NCI-H1092 (cell line): ENCODE data around the gene NBPF19.
"Not testable (repeated sequence)": the region's sequence is repeated elsewhere in the genome, so short reads cannot be mapped to it uniquely, and the experiment has no call there.

Experiments used
- DNase-seq: peaks from one replicate; lab custom pipeline; 2025; lab: John Stamatoyannopoulos, UW

NBPF19 gene, protein sequence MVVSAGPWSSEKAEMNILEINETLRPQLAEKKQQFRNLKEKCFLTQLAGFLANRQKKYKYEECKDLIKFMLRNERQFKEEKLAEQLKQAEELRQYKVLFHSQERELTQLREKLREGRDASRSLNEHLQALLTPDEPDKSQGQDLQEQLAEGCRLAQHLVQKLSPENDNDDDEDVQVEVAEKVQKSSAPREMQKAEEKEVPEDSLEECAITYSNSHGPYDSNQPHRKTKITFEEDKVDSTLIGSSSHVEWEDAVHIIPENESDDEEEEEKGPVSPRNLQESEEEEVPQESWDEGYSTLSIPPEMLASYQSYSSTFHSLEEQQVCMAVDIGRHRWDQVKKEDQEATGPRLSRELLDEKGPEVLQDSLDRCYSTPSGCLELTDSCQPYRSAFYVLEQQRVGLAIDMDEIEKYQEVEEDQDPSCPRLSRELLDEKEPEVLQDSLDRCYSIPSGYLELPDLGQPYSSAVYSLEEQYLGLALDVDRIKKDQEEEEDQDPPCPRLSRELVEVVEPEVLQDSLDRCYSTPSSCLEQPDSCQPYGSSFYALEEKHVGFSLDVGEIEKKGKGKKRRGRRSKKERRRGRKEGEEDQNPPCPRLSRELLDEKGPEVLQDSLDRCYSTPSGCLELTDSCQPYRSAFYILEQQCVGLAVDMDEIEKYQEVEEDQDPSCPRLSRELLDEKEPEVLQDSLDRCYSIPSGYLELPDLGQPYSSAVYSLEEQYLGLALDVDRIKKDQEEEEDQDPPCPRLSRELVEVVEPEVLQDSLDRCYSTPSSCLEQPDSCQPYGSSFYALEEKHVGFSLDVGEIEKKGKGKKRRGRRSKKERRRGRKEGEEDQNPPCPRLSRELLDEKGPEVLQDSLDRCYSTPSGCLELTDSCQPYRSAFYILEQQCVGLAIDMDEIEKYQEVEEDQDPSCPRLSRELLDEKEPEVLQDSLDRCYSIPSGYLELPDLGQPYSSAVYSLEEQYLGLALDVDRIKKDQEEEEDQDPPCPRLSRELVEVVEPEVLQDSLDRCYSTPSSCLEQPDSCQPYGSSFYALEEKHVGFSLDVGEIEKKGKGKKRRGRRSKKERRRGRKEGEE (N-terminal part only)

DNA sequence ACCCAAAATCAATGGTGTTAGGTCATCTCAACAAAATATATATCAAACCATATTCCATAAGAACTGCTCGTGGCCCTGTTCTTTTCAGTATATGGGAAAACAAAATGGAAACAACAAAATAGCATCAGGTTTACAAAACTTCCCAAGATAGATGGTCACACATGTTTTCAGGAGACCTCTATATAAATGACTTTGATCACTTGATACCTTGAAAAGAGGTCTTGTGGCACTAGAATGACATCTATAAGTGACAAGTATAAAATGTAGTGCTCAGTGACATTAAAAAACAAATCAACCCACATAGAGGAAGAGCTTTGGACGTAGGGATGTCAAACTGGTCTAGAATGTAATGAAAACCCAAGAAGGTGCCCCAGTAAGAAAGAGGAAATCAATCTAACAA lies at the start of gene NBPF19:
Gene NBPF19 (plus strand): TSS at position 301 of the 400 bp plus-strand sequence. CDS start 888 bp downstream, outside the sequence.
- DNase-seq = not testable (repeated sequence)

DNA sequence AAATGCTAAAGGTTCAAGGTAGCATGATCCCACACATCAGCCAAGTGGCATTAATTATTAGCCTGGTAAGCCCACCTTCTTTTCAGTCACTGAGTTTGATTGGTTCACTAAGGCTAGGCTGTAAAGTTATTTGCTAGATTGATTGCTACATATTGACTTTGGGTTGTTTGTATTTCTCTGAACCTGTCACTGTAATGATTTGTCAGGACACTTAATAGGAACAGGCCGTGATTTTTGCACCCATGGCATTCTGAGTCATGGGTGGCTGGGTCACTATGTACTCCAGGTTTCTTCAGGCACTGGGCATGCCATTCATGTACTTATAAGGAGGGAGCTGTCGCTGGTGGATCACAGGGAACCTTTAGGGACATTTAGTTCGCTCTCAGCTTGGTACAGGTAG lies 46.5 kb upstream of the NBPF19 start:
- not testable (repeated sequence) for DNase-seq

DNA sequence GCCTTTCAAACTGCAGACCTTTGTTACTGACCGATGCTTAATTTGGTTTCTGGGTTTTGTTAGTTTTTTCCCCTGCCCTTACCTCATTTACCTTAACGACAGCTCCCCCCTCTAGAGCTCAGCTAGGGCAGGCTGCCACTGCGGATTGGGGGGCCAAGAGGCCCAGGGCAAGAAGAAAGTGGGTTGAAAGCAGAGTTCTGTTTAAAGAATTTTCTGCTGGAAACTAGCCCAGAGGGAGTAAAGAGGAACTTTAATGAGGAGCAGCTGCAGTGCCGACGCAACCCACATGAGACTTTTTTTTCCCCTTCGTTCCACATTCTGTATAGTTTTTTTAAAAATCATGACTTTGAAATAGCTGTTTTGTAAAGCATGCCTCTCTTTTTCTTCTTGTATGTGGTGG lies 29.4 kb upstream of the NBPF19 start:
- not testable (repeated sequence) for DNase-seq

DNA sequence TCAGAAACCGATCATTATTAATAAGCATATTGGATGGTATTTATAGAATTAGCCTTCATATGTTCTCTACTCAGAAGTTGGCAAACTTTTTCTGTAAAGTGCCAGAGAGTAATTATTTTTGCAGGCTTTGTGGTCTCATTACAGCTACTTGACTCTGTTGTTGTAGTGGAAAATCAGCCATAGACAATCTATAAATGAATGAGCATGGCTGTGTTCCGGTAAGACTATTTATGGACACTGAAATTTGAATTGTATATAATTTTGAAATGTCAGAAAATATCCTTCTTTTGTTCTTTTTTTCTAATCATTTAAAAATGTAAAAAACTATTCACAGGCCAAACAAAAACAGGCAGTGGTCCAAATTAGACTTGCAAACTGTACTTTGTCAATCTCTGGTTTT lies 22.6 kb upstream of the NBPF19 start:
- DNase-seq = not testable (repeated sequence)

DNA sequence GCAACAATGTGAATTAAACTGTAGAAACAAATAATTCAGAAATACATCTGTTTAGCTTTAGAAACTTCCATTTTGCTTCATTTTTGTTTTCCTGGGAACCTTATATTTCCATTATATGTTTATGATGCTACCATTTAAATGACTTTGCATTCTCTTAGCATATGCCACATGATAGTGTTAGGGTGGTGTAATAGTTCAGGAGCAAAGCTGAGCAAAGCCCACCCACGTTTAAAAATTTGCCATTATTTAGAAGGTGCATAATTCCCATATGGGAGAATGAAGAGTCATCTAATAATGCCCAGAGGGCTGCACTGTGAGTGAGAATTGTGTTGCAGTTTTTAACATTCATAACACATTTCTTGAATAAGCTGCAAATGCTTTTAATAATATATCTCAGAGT lies 22.2 kb upstream of the NBPF19 start:
- DNase-seq = not testable (repeated sequence)

DNA sequence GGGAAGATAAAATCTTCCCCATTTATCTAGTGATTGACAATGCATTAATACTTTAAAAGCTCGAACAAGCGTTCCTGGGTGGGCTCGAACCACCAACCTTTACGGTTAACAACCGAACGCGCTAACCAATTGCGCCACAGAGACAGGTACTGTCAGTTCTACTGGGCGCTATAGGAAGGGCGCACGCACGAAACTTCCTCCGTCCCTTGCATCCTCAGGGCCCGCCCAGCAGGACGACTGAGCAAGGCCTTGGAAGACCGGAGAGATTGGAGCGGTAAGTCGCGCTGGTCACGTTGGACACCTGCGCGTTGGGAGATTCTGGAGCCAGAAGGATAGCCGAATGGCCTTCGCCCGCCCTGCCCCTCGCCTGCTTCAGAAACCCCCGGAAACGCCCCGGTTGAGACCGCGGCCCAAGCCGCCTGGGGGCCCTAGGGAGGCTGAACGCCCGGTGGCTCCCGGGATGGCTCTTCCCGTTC lies 83.5 kb downstream of the NBPF19 start:
- DNase-seq = not testable (repeated sequence)

DNA sequence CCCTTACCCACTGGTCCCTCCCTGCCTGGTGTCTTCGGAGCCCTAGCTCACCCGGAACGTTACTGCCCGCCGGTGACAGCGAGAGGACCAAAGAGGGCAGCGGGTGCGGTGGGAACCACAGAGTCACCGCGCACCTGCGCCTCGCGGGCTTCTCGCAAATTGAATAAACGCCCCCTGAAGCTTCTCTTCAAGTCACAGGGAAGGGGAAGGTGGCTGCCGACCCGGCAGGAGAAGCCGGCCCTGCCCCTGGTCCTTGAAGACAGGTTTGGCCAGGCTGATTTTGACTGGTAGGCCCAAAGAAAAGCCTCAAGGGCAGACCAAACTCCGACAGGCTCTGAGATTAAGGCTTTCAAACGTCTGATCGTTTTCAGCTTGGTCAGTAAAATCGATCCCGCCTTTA lies 87.0 kb downstream of the NBPF19 start:
- not testable (repeated sequence) for DNase-seq

DNA sequence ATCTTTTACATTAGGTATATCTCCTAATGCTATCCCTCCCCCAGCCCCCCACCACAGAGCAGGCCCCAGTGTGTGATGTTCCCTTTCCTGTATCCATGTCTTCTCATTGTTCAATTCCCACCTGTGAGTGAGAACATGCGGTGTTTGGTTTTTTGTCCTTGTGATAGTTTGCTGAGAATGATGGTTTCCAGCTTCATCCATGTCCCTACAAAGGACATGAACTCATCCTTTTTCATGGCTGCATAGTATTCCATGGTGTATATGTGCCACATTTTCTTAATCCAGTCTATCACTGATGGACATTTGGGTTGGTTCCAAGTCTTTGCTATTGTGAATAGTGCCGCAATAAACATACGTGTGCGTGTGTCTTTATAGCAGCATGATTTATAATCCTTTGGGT lies 90.6 kb downstream of the NBPF19 start:
- not testable (repeated sequence) for DNase-seq

DNA sequence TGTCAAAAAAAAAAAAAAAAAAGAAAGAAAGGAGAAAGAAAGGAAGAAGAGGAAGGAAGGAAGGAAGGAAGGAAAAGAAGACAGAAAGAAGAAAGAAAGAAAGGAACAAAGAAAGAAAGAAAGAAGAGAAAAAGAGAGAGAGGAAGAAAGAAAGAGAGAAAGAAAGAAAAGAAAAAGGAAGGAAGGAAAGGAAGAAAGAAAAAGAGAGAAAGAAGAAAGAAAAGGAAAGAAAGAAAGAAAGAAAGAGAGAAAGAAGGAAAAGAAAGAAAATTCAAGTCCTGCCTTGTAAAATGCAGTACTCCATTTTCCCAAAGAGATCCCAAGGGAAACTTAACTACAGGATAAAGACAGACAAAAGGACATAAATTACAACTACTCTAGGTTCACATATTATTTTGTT lies 97.9 kb downstream of the NBPF19 start:
- DNase-seq = not testable (repeated sequence)

DNA sequence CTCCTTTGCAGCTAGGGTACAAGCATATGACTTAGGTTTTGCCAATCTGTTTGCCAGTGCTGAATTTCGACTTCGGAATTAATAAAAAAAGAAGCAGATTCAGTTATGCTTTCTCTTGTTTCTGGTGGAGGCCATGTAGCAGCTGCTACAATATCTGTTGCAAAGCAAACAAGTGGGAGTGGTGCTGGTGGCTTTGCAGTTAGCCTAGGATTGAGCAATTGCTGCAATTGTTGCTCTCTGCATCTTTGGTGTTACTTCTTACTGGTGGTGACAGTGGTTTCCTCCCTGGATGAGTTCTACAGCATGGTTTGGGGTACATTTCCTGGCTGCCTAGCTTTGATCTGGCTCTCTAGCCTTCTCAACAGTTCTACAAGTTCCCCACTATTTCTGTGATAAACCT lies 110.7 kb downstream of the NBPF19 start:
- not testable (repeated sequence) for DNase-seq
